ENCODE results near the gene C11orf65.

Gene C11orf65

DNA sequence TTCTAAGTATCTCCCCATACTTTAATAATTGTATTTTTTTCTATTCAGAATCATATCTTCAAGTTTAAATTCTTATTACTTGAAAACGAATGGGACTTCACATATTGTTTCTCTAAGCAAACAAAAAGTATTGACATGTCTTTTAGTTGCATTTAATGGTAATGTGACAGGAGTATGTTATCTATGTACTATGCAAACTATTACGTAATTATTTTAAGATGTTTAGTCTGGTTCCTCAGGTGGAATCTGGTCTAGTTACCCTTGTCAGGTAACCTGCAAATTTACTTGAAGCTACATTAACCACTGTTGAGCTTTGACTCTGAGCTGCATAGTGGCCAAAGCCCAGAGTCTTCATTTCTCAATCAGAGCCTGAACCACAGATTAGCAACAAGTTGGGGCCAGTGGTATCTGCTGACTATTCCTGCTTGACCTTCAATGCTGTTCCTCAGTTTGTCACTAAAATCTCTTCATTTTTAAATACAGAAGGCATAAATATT, 133.9 kb downstream of the C11orf65 start:
- TF ChIP-seq, protein P1, sequence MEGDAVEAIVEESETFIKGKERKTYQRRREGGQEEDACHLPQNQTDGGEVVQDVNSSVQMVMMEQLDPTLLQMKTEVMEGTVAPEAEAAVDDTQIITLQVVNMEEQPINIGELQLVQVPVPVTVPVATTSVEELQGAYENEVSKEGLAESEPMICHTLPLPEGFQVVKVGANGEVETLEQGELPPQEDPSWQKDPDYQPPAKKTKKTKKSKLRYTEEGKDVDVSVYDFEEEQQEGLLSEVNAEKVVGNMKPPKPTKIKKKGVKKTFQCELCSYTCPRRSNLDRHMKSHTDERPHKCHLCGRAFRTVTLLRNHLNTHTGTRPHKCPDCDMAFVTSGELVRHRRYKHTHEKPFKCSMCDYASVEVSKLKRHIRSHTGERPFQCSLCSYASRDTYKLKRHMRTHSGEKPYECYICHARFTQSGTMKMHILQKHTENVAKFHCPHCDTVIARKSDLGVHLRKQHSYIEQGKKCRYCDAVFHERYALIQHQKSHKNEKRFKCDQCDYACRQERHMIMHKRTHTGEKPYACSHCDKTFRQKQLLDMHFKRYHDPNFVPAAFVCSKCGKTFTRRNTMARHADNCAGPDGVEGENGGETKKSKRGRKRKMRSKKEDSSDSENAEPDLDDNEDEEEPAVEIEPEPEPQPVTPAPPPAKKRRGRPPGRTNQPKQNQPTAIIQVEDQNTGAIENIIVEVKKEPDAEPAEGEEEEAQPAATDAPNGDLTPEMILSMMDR (conservative IDR thresholded peaks at IDR 0.05; ENCODE audit: low read depth): no peak
- DNase-seq (ENCODE audit: low spot score): no peak
- CTCF ChIA-PET: interaction anchor here (0.7 kb wide), 1 partner anchor 74 kb away, joined by 4 read pairs; no protein-coding TSS in a partner anchor
- POLR2A ChIA-PET (ENCODE audit: low non-redundant PET): no interaction called here
- H3K27ac ChIP-seq: no peak overlapping the region

Data from RWPE1 (cell line).